ENCODE results near the gene COLGALT1.

DNA sequence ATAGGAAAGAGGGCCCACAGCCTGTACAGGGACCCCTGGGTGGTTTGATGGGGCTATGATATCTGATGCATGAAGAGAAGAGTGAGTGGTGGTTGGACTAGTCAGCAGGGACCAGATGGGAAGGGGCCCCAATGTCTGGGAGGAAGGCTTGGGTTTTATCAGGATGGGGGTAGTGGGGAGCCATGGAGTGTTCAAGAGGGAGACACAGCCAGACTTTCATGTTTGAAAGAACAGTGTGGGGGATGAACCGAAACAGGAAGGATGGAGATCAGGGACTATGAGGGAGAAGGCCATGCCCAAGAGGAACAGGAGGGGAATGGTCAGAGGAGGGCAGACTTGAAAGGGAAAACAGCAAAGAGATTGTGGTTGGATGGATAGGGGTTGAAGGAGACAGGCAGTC, 69.6 kb downstream of the COLGALT1 start:
- TF ChIP-seq, protein P1, sequence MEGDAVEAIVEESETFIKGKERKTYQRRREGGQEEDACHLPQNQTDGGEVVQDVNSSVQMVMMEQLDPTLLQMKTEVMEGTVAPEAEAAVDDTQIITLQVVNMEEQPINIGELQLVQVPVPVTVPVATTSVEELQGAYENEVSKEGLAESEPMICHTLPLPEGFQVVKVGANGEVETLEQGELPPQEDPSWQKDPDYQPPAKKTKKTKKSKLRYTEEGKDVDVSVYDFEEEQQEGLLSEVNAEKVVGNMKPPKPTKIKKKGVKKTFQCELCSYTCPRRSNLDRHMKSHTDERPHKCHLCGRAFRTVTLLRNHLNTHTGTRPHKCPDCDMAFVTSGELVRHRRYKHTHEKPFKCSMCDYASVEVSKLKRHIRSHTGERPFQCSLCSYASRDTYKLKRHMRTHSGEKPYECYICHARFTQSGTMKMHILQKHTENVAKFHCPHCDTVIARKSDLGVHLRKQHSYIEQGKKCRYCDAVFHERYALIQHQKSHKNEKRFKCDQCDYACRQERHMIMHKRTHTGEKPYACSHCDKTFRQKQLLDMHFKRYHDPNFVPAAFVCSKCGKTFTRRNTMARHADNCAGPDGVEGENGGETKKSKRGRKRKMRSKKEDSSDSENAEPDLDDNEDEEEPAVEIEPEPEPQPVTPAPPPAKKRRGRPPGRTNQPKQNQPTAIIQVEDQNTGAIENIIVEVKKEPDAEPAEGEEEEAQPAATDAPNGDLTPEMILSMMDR (IDR thresholded peaks at IDR 0.05; ENCODE audit: low read depth, low read length, missing input control): no peak
- TF ChIP-seq RAD21 (IDR thresholded peaks at IDR 0.05): no peak
- TF ChIP-seq GABPA (IDR thresholded peaks at IDR 0.05 in 1 of 2, conservative IDR thresholded peaks at IDR 0.05 in 1 of 2): no peak
- TF ChIP-seq, protein P2, sequence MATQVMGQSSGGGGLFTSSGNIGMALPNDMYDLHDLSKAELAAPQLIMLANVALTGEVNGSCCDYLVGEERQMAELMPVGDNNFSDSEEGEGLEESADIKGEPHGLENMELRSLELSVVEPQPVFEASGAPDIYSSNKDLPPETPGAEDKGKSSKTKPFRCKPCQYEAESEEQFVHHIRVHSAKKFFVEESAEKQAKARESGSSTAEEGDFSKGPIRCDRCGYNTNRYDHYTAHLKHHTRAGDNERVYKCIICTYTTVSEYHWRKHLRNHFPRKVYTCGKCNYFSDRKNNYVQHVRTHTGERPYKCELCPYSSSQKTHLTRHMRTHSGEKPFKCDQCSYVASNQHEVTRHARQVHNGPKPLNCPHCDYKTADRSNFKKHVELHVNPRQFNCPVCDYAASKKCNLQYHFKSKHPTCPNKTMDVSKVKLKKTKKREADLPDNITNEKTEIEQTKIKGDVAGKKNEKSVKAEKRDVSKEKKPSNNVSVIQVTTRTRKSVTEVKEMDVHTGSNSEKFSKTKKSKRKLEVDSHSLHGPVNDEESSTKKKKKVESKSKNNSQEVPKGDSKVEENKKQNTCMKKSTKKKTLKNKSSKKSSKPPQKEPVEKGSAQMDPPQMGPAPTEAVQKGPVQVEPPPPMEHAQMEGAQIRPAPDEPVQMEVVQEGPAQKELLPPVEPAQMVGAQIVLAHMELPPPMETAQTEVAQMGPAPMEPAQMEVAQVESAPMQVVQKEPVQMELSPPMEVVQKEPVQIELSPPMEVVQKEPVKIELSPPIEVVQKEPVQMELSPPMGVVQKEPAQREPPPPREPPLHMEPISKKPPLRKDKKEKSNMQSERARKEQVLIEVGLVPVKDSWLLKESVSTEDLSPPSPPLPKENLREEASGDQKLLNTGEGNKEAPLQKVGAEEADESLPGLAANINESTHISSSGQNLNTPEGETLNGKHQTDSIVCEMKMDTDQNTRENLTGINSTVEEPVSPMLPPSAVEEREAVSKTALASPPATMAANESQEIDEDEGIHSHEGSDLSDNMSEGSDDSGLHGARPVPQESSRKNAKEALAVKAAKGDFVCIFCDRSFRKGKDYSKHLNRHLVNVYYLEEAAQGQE (IDR thresholded peaks at IDR 0.05): no peak
